HG02798 (cell line): ENCODE measurements around the gene ARHGAP32.

Source experiments
- ATAC-seq: cut with Tn5 transposase; IDR thresholded peaks from one replicate; pipeline ENCODE4 v1.9.1; 2021; ENCODE audit warnings: mild to moderate bottlenecking; ENCODE audit not compliant: unreplicated experiment, poor library complexity

Gene ARHGAP32

GRCh38 chr11:128917144-128917724 lies 274.9 kb downstream of the ARHGAP32 start:
- ATAC-seq, result no peak

- ATAC-seq, result no peak
Measured at GRCh38 chr11:128916681-128917080, 275.4 kb downstream of the ARHGAP32 start.

- ATAC-seq, result no peak
Measured at GRCh38 chr11:128916037-128916572, 276.0 kb downstream of the ARHGAP32 start.

- no peak for ATAC-seq
Measured at GRCh38 chr11:128915149-128915521, 277.0 kb downstream of the ARHGAP32 start.
